Hippocampal formation (tissue), 2 donors: Measurements from ENCODE around the gene TDG.
"Not testable (repeated sequence)": the region's sequence is repeated elsewhere in the genome, so short reads cannot be mapped to it uniquely, and the experiment has no call there.

ENCODE experiments used
- DNase-seq, 2 donors: peaks; one replicate each; lab custom pipeline; 2025; lab: John Stamatoyannopoulos, UW

The TDG gene

GRCh38 chr12:104022786-104023185 lies 57.1 kb downstream of the TDG start:
- DNase-seq: no peak

- no peak for DNase-seq
Measured at GRCh38 chr12:104023710-104024109, 58.0 kb downstream of the TDG start.

GRCh38 chr12:104024348-104024747 lies 58.7 kb downstream of the TDG start:
- DNase-seq: no peak

- no peak for DNase-seq
Measured at GRCh38 chr12:104025771-104026170, 60.1 kb downstream of the TDG start.

GRCh38 chr12:104026841-104027599 lies 61.3 kb downstream of the TDG start:
- DNase-seq: no peak

GRCh38 chr12:104030596-104030995 lies 64.9 kb downstream of the TDG start:
- DNase-seq: not testable (repeated sequence)

- not testable (repeated sequence) for DNase-seq
Measured at GRCh38 chr12:104036143-104036542, 70.5 kb downstream of the TDG start.
